ENCODE data around the gene SEMA6D.

DNA sequence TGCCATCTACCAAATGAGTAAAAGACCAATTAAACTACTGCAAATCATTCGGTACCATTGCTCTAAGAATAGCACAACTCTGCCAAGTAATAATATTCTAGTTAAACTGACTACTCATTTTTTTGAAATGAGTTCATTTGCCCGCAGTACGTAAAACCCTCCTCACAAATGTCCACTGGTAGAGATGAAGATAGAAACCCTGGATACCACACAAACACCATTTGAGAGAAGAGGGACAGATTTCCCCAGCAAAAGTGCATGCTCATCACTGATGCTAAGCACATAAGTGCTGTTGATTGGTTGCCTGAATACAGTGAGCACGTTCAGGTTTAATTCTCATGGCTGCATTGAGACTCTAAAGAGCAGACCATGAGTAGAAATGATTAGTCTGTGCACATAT lies 34.6 kb upstream of the SEMA6D start:
- TF ChIP-seq, protein P1, sequence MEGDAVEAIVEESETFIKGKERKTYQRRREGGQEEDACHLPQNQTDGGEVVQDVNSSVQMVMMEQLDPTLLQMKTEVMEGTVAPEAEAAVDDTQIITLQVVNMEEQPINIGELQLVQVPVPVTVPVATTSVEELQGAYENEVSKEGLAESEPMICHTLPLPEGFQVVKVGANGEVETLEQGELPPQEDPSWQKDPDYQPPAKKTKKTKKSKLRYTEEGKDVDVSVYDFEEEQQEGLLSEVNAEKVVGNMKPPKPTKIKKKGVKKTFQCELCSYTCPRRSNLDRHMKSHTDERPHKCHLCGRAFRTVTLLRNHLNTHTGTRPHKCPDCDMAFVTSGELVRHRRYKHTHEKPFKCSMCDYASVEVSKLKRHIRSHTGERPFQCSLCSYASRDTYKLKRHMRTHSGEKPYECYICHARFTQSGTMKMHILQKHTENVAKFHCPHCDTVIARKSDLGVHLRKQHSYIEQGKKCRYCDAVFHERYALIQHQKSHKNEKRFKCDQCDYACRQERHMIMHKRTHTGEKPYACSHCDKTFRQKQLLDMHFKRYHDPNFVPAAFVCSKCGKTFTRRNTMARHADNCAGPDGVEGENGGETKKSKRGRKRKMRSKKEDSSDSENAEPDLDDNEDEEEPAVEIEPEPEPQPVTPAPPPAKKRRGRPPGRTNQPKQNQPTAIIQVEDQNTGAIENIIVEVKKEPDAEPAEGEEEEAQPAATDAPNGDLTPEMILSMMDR (conservative IDR thresholded peaks at IDR 0.05) = no peak
- TF ChIP-seq ZFX (IDR thresholded peaks at IDR 0.05) = no peak

Measured in C4-2B (cell line).